IMR-90 (cell line): ENCODE measurements around the gene GPER1. TPM values are rescaled to one million over a fixed set of nuclear protein-coding genes. Genes with fewer than 3 reads are reported as not detected.

ENCODE experiments used
- ATAC-seq: fragments of 200-7000 bp; cut with Tn5 transposase; 2 replicates; pipeline ENCODE4 v1.9.1; 2020; ENCODE audit warnings: low read depth, mild to moderate bottlenecking, moderate library complexity
- BruUV-seq: library from RNA; stranded (reverse); fragments of 400-500 nt; replicated peaks from 2 replicates; lab custom pipeline; 2021; lab: Mats Ljungman, UMichigan
- CTCF ChIA-PET: fragments of 300-600 bp; formaldehyde crosslinking; extraction: SDS; loops from one replicate; lab custom pipeline; 2021; ENCODE audit warnings: antibody characterized with exemption; lab: Yijun Ruan, JAX
- POLR2A ChIA-PET: fragments of 300-600 bp; sonication (Branson Sonifier 250); formaldehyde crosslinking; loops from one replicate; lab custom pipeline; 2022; ENCODE audit warnings: antibody characterized with exemption; ENCODE audit not compliant: unreplicated experiment; lab: Charles Lee
- DNase-seq: peaks from one replicate; pipeline ENCODE4 v3.0.0; 2013
- H2AFZ ChIP-seq: replicated peaks from 2 replicates; pipeline ENCODE3; 2013; ENCODE audit warnings: low read length, mild to moderate bottlenecking; ENCODE audit not compliant: poor library complexity
- H2AK5ac ChIP-seq: 2 replicates; pipeline ENCODE4 v1.6.1; 2013; ENCODE audit warnings: low read depth, low read length, inconsistent platforms
- H2AK9ac ChIP-seq: replicated peaks from 2 replicates; pipeline ENCODE3; 2013; ENCODE audit warnings: mild to moderate bottlenecking, low read depth, low read length, moderate library complexity; ENCODE audit not compliant: poor library complexity
- H2BK120ac ChIP-seq: 2 replicates; pipeline ENCODE4 v1.6.1; 2013; ENCODE audit warnings: low read depth, low read length, inconsistent platforms
- H2BK15ac ChIP-seq: 3 replicates; pipeline ENCODE4 v1.6.1; 2013; ENCODE audit warnings: low read depth, low read length, inconsistent platforms
- H2BK20ac ChIP-seq: 2 replicates; pipeline ENCODE4 v1.6.1; 2013; ENCODE audit warnings: low read depth, mild to moderate bottlenecking, inconsistent platforms, low read length, moderate library complexity
- H2BK5ac ChIP-seq: 2 replicates; pipeline ENCODE4 v1.6.1; 2013; ENCODE audit warnings: mild to moderate bottlenecking, low read depth, low read length, inconsistent platforms; ENCODE audit not compliant: poor library complexity, severe bottlenecking
- H3K14ac ChIP-seq: replicated peaks from 2 replicates; pipeline ENCODE4 v1.6.1; 2013; ENCODE audit warnings: low read depth, low read length, inconsistent platforms
- H3K18ac ChIP-seq: 2 replicates; pipeline ENCODE4 v1.6.1; 2013; ENCODE audit warnings: low read depth, low read length, control low read depth
- H3K23ac ChIP-seq: 2 replicates; pipeline ENCODE4 v1.6.1; 2013; ENCODE audit warnings: low read depth, low read length, inconsistent platforms
- H3K27ac ChIP-seq: 2 replicates; pipeline ENCODE4 v1.5.1; 2013; ENCODE audit warnings: mild to moderate bottlenecking, control low read depth, low read length; ENCODE audit not compliant: insufficient read depth
- H3K27me3 ChIP-seq: 2 replicates; pipeline ENCODE4 v1.6.1; 2013; ENCODE audit warnings: low read length; ENCODE audit not compliant: control insufficient read depth, insufficient read depth
- H3K36me3 ChIP-seq: 2 replicates; pipeline ENCODE4 v1.6.1; 2013; ENCODE audit warnings: low read length, mixed read lengths; ENCODE audit not compliant: control insufficient read depth, insufficient read depth
- H3K4ac ChIP-seq: 2 replicates; pipeline ENCODE4 v1.6.1; 2013; ENCODE audit warnings: low read depth, low read length, inconsistent platforms
- H3K4me1 ChIP-seq: 2 replicates; pipeline ENCODE4 v1.6.1; 2013; ENCODE audit warnings: low read length, mixed read lengths; ENCODE audit not compliant: control insufficient read depth, insufficient read depth
- H3K4me2 ChIP-seq: 2 replicates; pipeline ENCODE4 v1.6.1; 2013; ENCODE audit warnings: low read depth, mild to moderate bottlenecking, control low read depth, low read length, moderate library complexity
- H3K4me3 ChIP-seq: 2 replicates; pipeline ENCODE4 v1.5.1; 2013; ENCODE audit warnings: low read depth, mild to moderate bottlenecking, control low read depth, low read length, moderate library complexity; ENCODE audit not compliant: insufficient read depth
- H3K56ac ChIP-seq: 2 replicates; pipeline ENCODE4 v1.6.1; 2013; ENCODE audit warnings: low read length, inconsistent platforms; ENCODE audit not compliant: insufficient read depth; ENCODE audit errors: extremely low read depth
- H3K79me1 ChIP-seq, 2 experiments: 2 replicates each; pipeline ENCODE4 v1.6.1; 2013; ENCODE audit warnings: low read length in 2 of 2, inconsistent platforms in 1 of 2, low read depth in 1 of 2
- H3K9ac ChIP-seq: 2 replicates; pipeline ENCODE4 v1.6.1; 2013; ENCODE audit warnings: low read depth, low read length, control low read depth
- H3K9me1 ChIP-seq: 2 replicates; pipeline ENCODE4 v1.6.1; 2013; ENCODE audit warnings: low read length, inconsistent platforms; ENCODE audit not compliant: insufficient read depth
- H3K9me3 ChIP-seq: 2 replicates; pipeline ENCODE4 v1.6.1; 2013; ENCODE audit warnings: low read length; ENCODE audit not compliant: control insufficient read depth, insufficient read depth
- H4K20me1 ChIP-seq: 2 replicates; pipeline ENCODE4 v1.6.1; 2013; ENCODE audit warnings: low read length, inconsistent platforms; ENCODE audit not compliant: insufficient read depth
- H4K5ac ChIP-seq: 2 replicates; pipeline ENCODE4 v1.6.1; 2013; ENCODE audit warnings: mild to moderate bottlenecking, low read depth, low read length, control low read depth
- H4K8ac ChIP-seq, 2 experiments: 2 replicates each; pipeline ENCODE4 v1.6.1; 2013; ENCODE audit warnings: low read depth in 2 of 2, low read length in 2 of 2, control low read depth in 1 of 2, inconsistent platforms in 1 of 2
- H4K91ac ChIP-seq: 2 replicates; pipeline ENCODE4 v1.6.1; 2013; ENCODE audit warnings: low read depth, low read length, inconsistent platforms; ENCODE audit not compliant: insufficient read depth
- BHLHE40 ChIP-seq: fragments of 150-350 bp; IDR thresholded peaks from 2 replicates; pipeline ENCODE4 v1.6.1; 2016; ENCODE audit warnings: mild to moderate bottlenecking, low read depth, low read length
- CEBPB ChIP-seq: IDR thresholded peaks from 2 replicates; pipeline ENCODE4 v1.6.1; 2012; ENCODE audit warnings: low read depth, low read length, improper control_type of control experiment
- CHD1 ChIP-seq: IDR thresholded peaks from 2 replicates; pipeline ENCODE4 v1.6.1; 2012; ENCODE audit warnings: low read depth, low read length, improper control_type of control experiment
- CTCF ChIP-seq: conservative IDR thresholded peaks from 2 replicates; pipeline ENCODE4 v1.5.1; 2012; ENCODE audit warnings: mild to moderate bottlenecking, low read depth, low read length, improper control_type of control experiment
- ELK1 ChIP-seq: fragments of 150-350 bp; IDR thresholded peaks from 2 replicates; pipeline ENCODE4 v1.6.1; 2016; ENCODE audit warnings: low read depth, mild to moderate bottlenecking, low read length, moderate library complexity, borderline replicate concordance
- FOS ChIP-seq: fragments of 150-350 bp; IDR thresholded peaks from 2 replicates; pipeline ENCODE4 v1.6.1; 2016; ENCODE audit warnings: low read depth, low read length
- MAFK ChIP-seq: IDR thresholded peaks from 2 replicates; pipeline ENCODE4 v1.6.1; 2012; ENCODE audit warnings: low read depth, low read length, improper control_type of control experiment
- MXI1 ChIP-seq: IDR thresholded peaks from 2 replicates; pipeline ENCODE4 v1.6.1; 2012; ENCODE audit warnings: low read depth, mild to moderate bottlenecking, low read length, moderate library complexity, borderline replicate concordance
- NFE2L2 ChIP-seq: fragments of 150-350 bp; IDR thresholded peaks from 2 replicates; pipeline ENCODE4 v1.6.1; 2016; ENCODE audit warnings: low read depth, mild to moderate bottlenecking, low read length
- POLR2A ChIP-seq: IDR thresholded peaks from 2 replicates; pipeline ENCODE4 v1.6.1; 2012; ENCODE audit warnings: mild to moderate bottlenecking, low read depth, low read length
- RAD21 ChIP-seq: IDR thresholded peaks from 2 replicates; pipeline ENCODE4 v1.6.1; 2012; ENCODE audit warnings: low read length, improper control_type of control experiment
- RFX5 ChIP-seq: IDR thresholded peaks from 2 replicates; pipeline ENCODE4 v1.8.0; 2012; ENCODE audit warnings: low read depth, mild to moderate bottlenecking, low read length, moderate library complexity
- SMC3 ChIP-seq: fragments of 150-350 bp; IDR thresholded peaks from 2 replicates; pipeline ENCODE4 v1.6.1; 2016; ENCODE audit warnings: low read depth, mild to moderate bottlenecking, antibody characterized with exemption, low read length, moderate library complexity
- USF2 ChIP-seq: fragments of 150-350 bp; IDR thresholded peaks from 2 replicates; pipeline ENCODE4 v1.6.1; 2017; ENCODE audit warnings: mild to moderate bottlenecking, antibody characterized with exemption, low read length, low read depth
- WGBS, 2 experiments: methylation state at CpG; one replicate each; pipeline versions ENCODE4 v1.1.5 to v1.1.7; 2013; ENCODE audit warnings: missing lambda C conversion rate in 2 of 2; ENCODE audit not compliant: insufficient read length in 1 of 2; ENCODE audit errors: extremely low coverage in 2 of 2; 5-methylcytosine and 5-hydroxymethylcytosine counted together
- dilution Hi-C: fragments of 300-500 bp; cut with HindIII; formaldehyde crosslinking; loops from one replicate; pipeline ENCODE4 v1.14.3; 2018; ENCODE audit warnings: low sequenced_read_pairs; ENCODE audit not compliant: unreplicated experiment
- in situ Hi-C: fragments of 300-500 bp; cut with MboI; formaldehyde crosslinking; loops from 3 replicates; pipeline ENCODE4 v1.14.3; 2019; ENCODE audit warnings: low sequenced_read_pairs, inconsistent platforms, mixed read lengths
- intact Hi-C: fragments of 100-400 bp; cut with micrococcal nuclease; formaldehyde crosslinking; loops from 2 replicates; pipeline ENCODE4 v1.10.0; 2022
- polyA plus RNA-seq, 3 experiments: library from polyadenylated mRNA; depleted of rRNA; stranded (reverse); fragments of >200 nt; gene quantifications; 2 replicates each; pipeline ENCODE4 v1.2.3, GENCODE V29; 2012; ENCODE audit warnings: low replicate concordance in 1 of 3
- total RNA-seq: library from RNA; depleted of rRNA; stranded (reverse); fragments of >200 nt; gene quantifications from 2 replicates; pipeline ENCODE4 v1.2.3, GENCODE V29; 2012

The GPER1 gene
- total and polyA plus RNA-seq, 2 of the 4 experiments (the other 2 are of a cell fraction): 2.0 to 5.8 TPM

GRCh38 chr7:1108264-1108920, 20.5 kb downstream of the GPER1 start:
- CTCF ChIA-PET: no interaction called here
- H4K20me1 ChIP-seq: peaks cover 7% of the 10 kb centered on the region; the same call in 1 of the 2 replicates
- no peak for TF ChIP-seq CEBPB
- TF ChIP-seq SMC3: no peak
- TF ChIP-seq NFE2L2: no peak
- no peak for TF ChIP-seq POLR2A
- no peak for TF ChIP-seq MAFK
- no peak for TF ChIP-seq BHLHE40
- TF ChIP-seq RFX5: no peak
- no peak for TF ChIP-seq FOS
- TF ChIP-seq USF2: no peak
- no peak for TF ChIP-seq CTCF
- TF ChIP-seq CHD1: no peak
- no peak for TF ChIP-seq RAD21
- TF ChIP-seq ELK1: no peak
- TF ChIP-seq MXI1: no peak

More at GRCh38 chr7:1108264-1108920, 20.5 kb downstream of the GPER1 start:
- no peak overlapping the region for H3K27ac ChIP-seq
- no peak overlapping the region for H2BK20ac ChIP-seq
- ATAC-seq (no peak), DNase-seq (no peak)
- H4K8ac ChIP-seq: no peak overlapping the region
- intact Hi-C loops (no loop called here), in situ Hi-C loops (no loop called here), dilution Hi-C loops (no loop called here)
- H3K4me1 ChIP-seq: peaks cover 2% of the 10 kb centered on the region; the same call in 1 of the 2 replicates
- H2AFZ ChIP-seq: no peak overlapping the region
- POLR2A ChIA-PET: no interaction called here
- H2AK9ac ChIP-seq: no peak overlapping the region
- H3K4ac ChIP-seq: no peak overlapping the region
- no peak overlapping the region for H2BK120ac ChIP-seq
- H3K36me3 ChIP-seq: no peaks in the 10 kb centered on the region; the same call in 1 of the 2 replicates
- WGBS, 2 experiments: 90% methylated on average over 14 of the region's 30 CpGs; no CpG with 5 or more reads in 1 of the 2 experiments
- no peak overlapping the region for H3K4me2 ChIP-seq
- no TSS peak for BruUV-seq
- H3K27me3 ChIP-seq: no peaks in the 10 kb centered on the region
- H3K9me3 ChIP-seq: no peaks in the 10 kb centered on the region
- no peaks in the 10 kb centered on the region; the same call in 1 of the 2 replicates for H3K9me1 ChIP-seq
- H3K18ac ChIP-seq: no peak overlapping the region
- H3K4me3 ChIP-seq: no peak overlapping the region
- H3K9ac ChIP-seq: no peak overlapping the region
- no peak overlapping the region for H2BK5ac ChIP-seq
- no peak overlapping the region for H3K56ac ChIP-seq
- peaks cover 4 to 18% of the 10 kb centered on the region in 2 experiments; a peak in 1 of 4 replicates for H3K79me1 ChIP-seq
- H3K14ac ChIP-seq: no peak overlapping the region
- no peak overlapping the region for H2BK15ac ChIP-seq
- no peak overlapping the region for H3K23ac ChIP-seq
- no peak overlapping the region for H4K91ac ChIP-seq
- H2AK5ac ChIP-seq: no peak overlapping the region
- no peak overlapping the region for H4K5ac ChIP-seq
